B cell (primary cell): ENCODE results near the gene GATAD2B. TPM values are rescaled to one million over a fixed set of nuclear protein-coding genes. Genes with fewer than 3 reads are reported as not detected.

Source experiments
- ATAC-seq: fragments of 200-7000 bp; cut with Tn5 transposase; one replicate; pipeline ENCODE4 v1.10.0; 2021; ENCODE audit warnings: low read depth, mild to moderate bottlenecking, moderate number of reproducible peaks, moderate library complexity
- CTCF ChIA-PET: fragments of 350-600 bp; sonication (Branson Sonifier 250); formaldehyde crosslinking; loops from one replicate; lab custom pipeline; 2021; ENCODE audit warnings: antibody characterized with exemption, inconsistent platforms; lab: Charles Lee
- POLR2A ChIA-PET: fragments of 350-600 bp; sonication (Branson Sonifier 250); formaldehyde crosslinking; loops from one replicate; lab custom pipeline; 2021; ENCODE audit warnings: antibody characterized with exemption; lab: Charles Lee
- DNase-seq: peaks from one replicate; pipeline ENCODE4 v3.0.0; 2013
- H2AFZ ChIP-seq: 2 replicates; pipeline ENCODE4 v1.6.1; 2012; ENCODE audit warnings: mild to moderate bottlenecking, low read depth, low read length; ENCODE audit not compliant: insufficient read depth, poor library complexity, severe bottlenecking
- H3K27ac ChIP-seq, 2 donors: 1 replicate in 1 of 2; 2 replicates in 1 of 2; pipeline ENCODE4 v1.5.1; 2012 to 2013; ENCODE audit warnings: low read length in 2 of 2, mild to moderate bottlenecking in 2 of 2, moderate library complexity in 1 of 2
- H3K27me3 ChIP-seq, 4 experiments: fragments of 200-600 bp in 1 of 4; sonication (generic) in 1 of 4; replicated peaks in 1 of 4; 1 replicate in 2 of 4; 2 replicates in 2 of 4; pipeline versions ENCODE4 v1.6.1 to v1.7.0; 2013 to 2016; ENCODE audit warnings: low read length in 3 of 4, mild to moderate bottlenecking in 2 of 4, mixed read lengths in 1 of 4, moderate library complexity in 1 of 4; ENCODE audit not compliant: insufficient read depth in 4 of 4, control insufficient read depth in 3 of 4; ENCODE audit errors: control extremely low read depth in 1 of 4
- H3K36me3 ChIP-seq, 2 experiments: replicated peaks in 1 of 2; 1 replicate in 1 of 2; 2 replicates in 1 of 2; pipeline versions ENCODE4 v1.6.1 to v1.7.1; 2013; ENCODE audit warnings: low read length in 1 of 2; ENCODE audit not compliant: insufficient read depth in 2 of 2, control insufficient read depth in 1 of 2; ENCODE audit errors: control extremely low read depth in 1 of 2, extremely low read depth in 1 of 2
- H3K4me1 ChIP-seq, 2 donors: fragments of 200-600 bp in 1 of 2; sonication (generic) in 1 of 2; 1 replicate in 1 of 2; 2 replicates in 1 of 2; pipeline versions ENCODE4 v1.5.1 to v1.6.1; 2013 to 2017; ENCODE audit warnings: low read length in 2 of 2; ENCODE audit not compliant: control insufficient read depth in 2 of 2, insufficient read depth in 2 of 2
- H3K4me2 ChIP-seq: replicated peaks from 2 replicates; pipeline ENCODE3; 2012; ENCODE audit warnings: mild to moderate bottlenecking, low read depth, low read length; ENCODE audit not compliant: poor library complexity, severe bottlenecking
- H3K4me3 ChIP-seq, 5 experiments: fragments of 200-600 bp in 1 of 5; sonication (generic) in 1 of 5; 1 replicate in 3 of 5; 2 replicates in 2 of 5; pipeline versions ENCODE4 v1.5.1 to v1.7.0; 2011 to 2016; ENCODE audit warnings: low read length in 4 of 5, mild to moderate bottlenecking in 4 of 5, low read depth in 2 of 5, control low read depth in 1 of 5, moderate library complexity in 1 of 5; ENCODE audit not compliant: insufficient read depth in 1 of 5; ENCODE audit errors: control extremely low read depth in 1 of 5, extremely low read depth in 1 of 5
- H3K79me2 ChIP-seq: fragments of 200-600 bp; sonication (generic); one replicate; pipeline ENCODE4 v1.6.0; 2016; ENCODE audit warnings: low read length; ENCODE audit not compliant: control insufficient read depth, insufficient read depth
- H3K9ac ChIP-seq: fragments of 200-600 bp; sonication (generic); 2 replicates; pipeline ENCODE4 v1.6.1; 2017; ENCODE audit warnings: mild to moderate bottlenecking, low read length, moderate library complexity
- H3K9me3 ChIP-seq, 3 donors: one replicate each; pipeline versions ENCODE4 v1.6.1 to v1.7.1; 2013; ENCODE audit warnings: low read length in 2 of 3; ENCODE audit not compliant: control insufficient read depth in 2 of 3, insufficient read depth in 1 of 3; ENCODE audit errors: control extremely low read depth in 1 of 3
- H4K20me1 ChIP-seq: 2 replicates; pipeline ENCODE4 v1.6.0; 2012; ENCODE audit warnings: mild to moderate bottlenecking, low read length; ENCODE audit not compliant: insufficient read depth, control insufficient read depth, poor library complexity, severe bottlenecking
- H3K27ac Mint-ChIP-seq: one replicate; pipeline ENCODE4 v1.8.0; 2021; ENCODE audit warnings: mixed read lengths
- H3K27me3 Mint-ChIP-seq: one replicate; pipeline ENCODE4 v1.8.0; 2021; ENCODE audit warnings: mixed read lengths
- H3K4me1 Mint-ChIP-seq: one replicate; pipeline ENCODE4 v1.8.0; 2021; ENCODE audit warnings: mixed read lengths
- H3K4me3 Mint-ChIP-seq: one replicate; pipeline ENCODE4 v1.8.0; 2021; ENCODE audit warnings: mixed read lengths
- H3K9me3 Mint-ChIP-seq: one replicate; pipeline ENCODE4 v1.8.0; 2022; ENCODE audit warnings: mixed read lengths; ENCODE audit not compliant: insufficient read depth
- EZH2 ChIP-seq: IDR thresholded peaks from 2 replicates; pipeline ENCODE4 v1.6.1; 2012; ENCODE audit warnings: borderline replicate concordance, low read depth, mild to moderate bottlenecking, moderate library complexity, low read length; ENCODE audit not compliant: insufficient read depth, poor library complexity, severe bottlenecking
- WGBS: methylation state at CpG from one replicate; pipeline ENCODE4 v1.1.5; 2013; ENCODE audit warnings: missing lambda C conversion rate; ENCODE audit not compliant: insufficient coverage; 5-methylcytosine and 5-hydroxymethylcytosine counted together
- intact Hi-C: fragments of 100-400 bp; cut with micrococcal nuclease; formaldehyde crosslinking; loops from one replicate; pipeline ENCODE4 v1.10.0; 2022
- polyA plus RNA-seq: library from polyadenylated mRNA; depleted of rRNA; stranded (reverse); fragments of >200 nt; gene quantifications from 2 replicates; pipeline ENCODE4 v1.2.3, GENCODE V29; 2012
- total RNA-seq, 2 donors: library from RNA; stranded (reverse); fragments of 120-200 nt in 1 of 2; gene quantifications; 1 replicate in 1 of 2; 2 replicates in 1 of 2; pipeline versions ENCODE4 v1.2.3 to v1.2.4, GENCODE V29; 2013 to 2022
- TF ChIP-seq, protein P1 (sequence below): fragments of 200-600 bp; IDR thresholded peaks from one replicate; pipeline ENCODE4 v1.8.0; 2022; ENCODE audit warnings: antibody characterized with exemption, mild to moderate bottlenecking

GATAD2B gene
- total and polyA plus RNA-seq, 2 donors (not counting 1 experiment from before 2014, with no cell fraction given), result 16.7 to 105 TPM

DNA sequence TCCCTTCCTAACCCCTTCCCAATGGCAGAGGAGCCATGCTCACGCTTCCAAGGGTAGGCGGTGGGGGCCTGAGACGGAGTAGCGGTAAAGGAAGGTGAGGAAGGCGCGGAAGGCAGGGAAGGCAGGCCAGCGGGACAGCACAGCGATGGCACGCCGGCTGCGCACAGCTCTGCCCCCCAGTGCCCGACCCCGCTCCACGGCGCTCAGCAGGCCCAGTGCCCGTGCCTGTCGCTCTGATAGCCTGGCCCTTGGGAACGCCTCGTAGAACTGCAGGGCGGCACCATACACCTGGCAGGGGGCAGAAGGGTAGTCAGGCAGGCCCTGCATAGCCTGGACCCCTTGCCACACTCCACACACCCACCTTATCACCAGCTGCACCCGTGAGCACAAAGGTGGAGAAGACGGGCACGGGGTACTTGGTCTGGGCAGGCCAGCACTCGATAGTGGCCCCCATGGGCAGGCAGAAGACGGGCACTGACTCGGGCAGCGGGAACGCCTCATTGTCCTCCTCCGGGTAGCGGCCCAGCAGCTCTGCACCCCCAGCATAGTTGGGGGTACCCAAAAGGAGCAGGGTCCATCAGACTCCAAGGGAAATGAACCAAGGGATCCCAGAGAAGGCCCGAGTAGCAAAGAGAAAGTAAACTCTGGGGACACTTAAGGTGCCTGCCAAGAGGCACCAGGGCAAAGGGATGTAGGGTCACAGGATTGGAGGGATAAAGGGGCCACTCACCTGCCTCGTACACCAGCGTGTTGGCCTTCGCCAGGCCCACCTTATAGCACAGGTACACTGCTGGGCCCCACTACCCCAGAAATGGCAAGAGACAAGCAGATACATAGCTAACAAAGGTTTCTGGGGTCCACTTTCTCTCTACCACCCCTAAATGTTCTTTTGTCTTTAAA, 19.3 kb upstream of the GATAD2B start:
- ATAC-seq (no peak), DNase-seq (no peak)
- Mint-ChIP-seq H3K27me3 (no peaks in the 10 kb centered on the region), H3K27ac (no peak overlapping the region), H3K4me1 (peaks cover 40% of the 10 kb centered on the region), H3K4me3 (no peak overlapping the region), H3K9me3 (no peaks in the 10 kb centered on the region)
- Histone ChIP-seq H2AFZ (no peak overlapping the region), H3K4me1 (peaks cover 22 to 36% of the 10 kb centered on the region in 2 donors), H3K4me3 (no peak overlapping the region), H3K9ac (no peak overlapping the region), H4K20me1 (peaks cover 47% of the 10 kb centered on the region), H3K79me2 (peaks cover 57% of the 10 kb centered on the region), H3K36me3 (peaks cover 17 to 65% of the 10 kb centered on the region in 2 experiments), H3K9me3 (no peaks in the 10 kb centered on the region), H3K27ac (peak overlapping the region in 1 of 2 donors; percentile 51), H3K4me2 (no peak overlapping the region), H3K27me3 (no peaks in the 10 kb centered on the region)
- intact Hi-C loops, result no loop called here
- CTCF ChIA-PET, result no interaction called here
- WGBS, result 97% methylated on average over 34 of the region's 34 CpGs
- POLR2A ChIA-PET, result no interaction called here
- TF ChIP-seq, protein P1, sequence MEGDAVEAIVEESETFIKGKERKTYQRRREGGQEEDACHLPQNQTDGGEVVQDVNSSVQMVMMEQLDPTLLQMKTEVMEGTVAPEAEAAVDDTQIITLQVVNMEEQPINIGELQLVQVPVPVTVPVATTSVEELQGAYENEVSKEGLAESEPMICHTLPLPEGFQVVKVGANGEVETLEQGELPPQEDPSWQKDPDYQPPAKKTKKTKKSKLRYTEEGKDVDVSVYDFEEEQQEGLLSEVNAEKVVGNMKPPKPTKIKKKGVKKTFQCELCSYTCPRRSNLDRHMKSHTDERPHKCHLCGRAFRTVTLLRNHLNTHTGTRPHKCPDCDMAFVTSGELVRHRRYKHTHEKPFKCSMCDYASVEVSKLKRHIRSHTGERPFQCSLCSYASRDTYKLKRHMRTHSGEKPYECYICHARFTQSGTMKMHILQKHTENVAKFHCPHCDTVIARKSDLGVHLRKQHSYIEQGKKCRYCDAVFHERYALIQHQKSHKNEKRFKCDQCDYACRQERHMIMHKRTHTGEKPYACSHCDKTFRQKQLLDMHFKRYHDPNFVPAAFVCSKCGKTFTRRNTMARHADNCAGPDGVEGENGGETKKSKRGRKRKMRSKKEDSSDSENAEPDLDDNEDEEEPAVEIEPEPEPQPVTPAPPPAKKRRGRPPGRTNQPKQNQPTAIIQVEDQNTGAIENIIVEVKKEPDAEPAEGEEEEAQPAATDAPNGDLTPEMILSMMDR, result no peak
- TF ChIP-seq EZH2, result no peak

DNA sequence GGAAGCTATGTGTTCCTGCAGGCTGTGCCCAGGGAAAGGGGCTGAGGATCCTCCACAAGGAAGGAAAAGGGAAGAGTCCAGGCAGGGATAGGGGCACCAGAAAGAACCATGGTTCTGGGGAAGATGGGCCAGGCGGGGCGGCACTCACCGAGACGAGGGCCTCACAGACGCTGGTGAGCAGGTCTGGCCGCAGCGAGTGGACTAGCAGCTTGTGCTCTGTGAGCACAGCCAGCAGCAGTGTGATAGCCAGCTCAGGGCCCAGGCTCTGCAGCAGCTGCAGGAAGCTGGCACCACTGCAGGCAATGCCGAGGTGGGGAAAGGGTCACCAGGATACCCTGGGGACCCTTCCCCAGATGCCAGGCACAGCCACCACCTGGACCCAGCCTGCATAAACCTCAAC, 18.0 kb upstream of the GATAD2B start:
- Mint-ChIP-seq H3K27ac (peak overlapping the region; percentile 60), H3K9me3 (no peaks in the 10 kb centered on the region), H3K4me3 (no peak overlapping the region), H3K4me1 (peaks cover 35% of the 10 kb centered on the region), H3K27me3 (no peaks in the 10 kb centered on the region)
- no peak for TF ChIP-seq EZH2
- TF ChIP-seq, protein P1, result no peak
- no peak overlapping the region for H2AFZ ChIP-seq
- H3K27ac ChIP-seq, result no peak overlapping the region
- no peak overlapping the region for H3K4me2 ChIP-seq
- H3K9ac ChIP-seq, result no peak overlapping the region
- intact Hi-C loops, result no loop called here
- H4K20me1 ChIP-seq, result peaks cover 55% of the 10 kb centered on the region
- no peaks in the 10 kb centered on the region for H3K9me3 ChIP-seq
- H3K4me1 ChIP-seq, result peaks cover 17 to 31% of the 10 kb centered on the region in 2 donors
- peaks cover 69% of the 10 kb centered on the region for H3K79me2 ChIP-seq
- ATAC-seq (no peak), DNase-seq (no peak)
- WGBS, result 96% methylated on average over 8 of the region's 8 CpGs
- POLR2A ChIA-PET, result no interaction called here
- H3K4me3 ChIP-seq, result no peak overlapping the region
- H3K27me3 ChIP-seq, result no peaks in the 10 kb centered on the region
- CTCF ChIA-PET, result interaction anchor here (1.3 kb wide), 1 partner anchor 26 kb away, joined by 3 read pairs; no protein-coding TSS in a partner anchor
- H3K36me3 ChIP-seq, result peaks cover 21 to 78% of the 10 kb centered on the region in 2 experiments
